K562 (cell line): ENCODE measurements around the gene DMD. TPM values are rescaled to one million over a fixed set of nuclear protein-coding genes. Genes with fewer than 3 reads are reported as not detected.
A peak's percentile ranks its signal among the peaks of the same experiment; 100 is the strongest.

ENCODE experiments used
- ATAC-seq: fragments of 200-7000 bp; cut with Tn5 transposase; 3 replicates; pipeline ENCODE4 v1.9.1; 2020; ENCODE audit warnings: moderate library complexity
- BruUV-seq: library from RNA; stranded (reverse); fragments of 400-500 nt; replicated peaks from 2 replicates; lab custom pipeline; 2021; lab: Mats Ljungman, UMichigan
- CTCF ChIA-PET: fragments of 300-600 bp; formaldehyde crosslinking; extraction: SDS; loops from one replicate; lab custom pipeline; 2021; ENCODE audit warnings: low intra/inter-chr PET ratio; lab: Yijun Ruan, JAX
- POLR2A ChIA-PET: fragments of 300-600, 350-650 bp; sonication (Branson Sonifier 250); formaldehyde crosslinking; extraction: SDS; loops from one replicate; lab custom pipeline; 2021; ENCODE audit warnings: antibody characterized with exemption, inconsistent platforms; lab: Yijun Ruan, JAX
- DNase-seq, 4 experiments: peaks; one replicate each; pipeline versions ENCODE4 v3.0.0 to v3.0.0-alpha.2; 2011 to 2018; ENCODE audit warnings: low spot score in 3 of 4, mixed read lengths in 3 of 4; ENCODE audit errors: extremely low read depth in 1 of 4
- FAIRE-seq: peaks from 2 replicates; lab custom pipeline; 2011; peaks lifted over from hg19 to GRCh38; lab: Jason Lieb, UNC
- H2AFZ ChIP-seq: 2 replicates; pipeline ENCODE4 v1.6.0; 2011; ENCODE audit warnings: low read depth, low read length, control low read depth, inconsistent platforms
- H3K27ac ChIP-seq: fragments of 200-600 bp; 3 replicates; pipeline ENCODE4 v1.8.0; 2011; ENCODE audit warnings: low read depth, mild to moderate bottlenecking, control low read depth, inconsistent platforms, low read length, moderate library complexity, mixed read lengths; ENCODE audit errors: extremely low read depth
- H3K27me3 ChIP-seq, 2 experiments: fragments of 300-600 bp in 1 of 2; 2 replicates in 1 of 2; 3 replicates in 1 of 2; pipeline versions ENCODE4 v1.6.0 to v1.8.0; 2011; ENCODE audit warnings: inconsistent platforms in 2 of 2, low read length in 2 of 2, mild to moderate bottlenecking in 1 of 2, mixed read lengths in 1 of 2, moderate library complexity in 1 of 2; ENCODE audit not compliant: control insufficient read depth in 2 of 2, insufficient read depth in 2 of 2
- H3K36me3 ChIP-seq: fragments of 300-600 bp; 3 replicates; pipeline ENCODE4 v1.8.0; 2011; ENCODE audit warnings: mild to moderate bottlenecking, low read length, inconsistent platforms; ENCODE audit not compliant: control insufficient read depth, insufficient read depth
- H3K4me1 ChIP-seq, 2 experiments: fragments of 200-600 bp in 1 of 2; replicated peaks in 1 of 2; 2 replicates in 1 of 2; 3 replicates in 1 of 2; pipeline versions ENCODE4 v1.5.1 to v1.8.0; 2011; ENCODE audit warnings: inconsistent platforms in 2 of 2, low read length in 2 of 2, mild to moderate bottlenecking in 1 of 2, mixed read lengths in 1 of 2, moderate library complexity in 1 of 2; ENCODE audit not compliant: control insufficient read depth in 2 of 2, insufficient read depth in 2 of 2
- H3K4me2 ChIP-seq: 2 replicates; pipeline ENCODE4 v1.6.1; 2011; ENCODE audit warnings: low read length, control low read depth, inconsistent platforms, mixed read lengths; ENCODE audit not compliant: insufficient read depth
- H3K4me3 ChIP-seq: fragments of 200-600 bp; sonication (generic), shearing (Covaris generic); 2 replicates; pipeline ENCODE4 v1.5.1; 2016; ENCODE audit warnings: control low read depth, inconsistent platforms
- H3K79me2 ChIP-seq: fragments of 200-600 bp; 3 replicates; pipeline ENCODE4 v1.8.0; 2011; ENCODE audit warnings: low read length, inconsistent platforms; ENCODE audit not compliant: control insufficient read depth, insufficient read depth
- H3K9ac ChIP-seq, 2 experiments: 2 replicates each; pipeline versions ENCODE4 v1.6.0 to v1.6.1; 2011; ENCODE audit warnings: low read depth in 2 of 2, low read length in 2 of 2, control low read depth in 1 of 2, inconsistent platforms in 1 of 2, mild to moderate bottlenecking in 1 of 2, mixed read lengths in 1 of 2; ENCODE audit not compliant: insufficient read depth in 1 of 2
- H3K9me1 ChIP-seq: one replicate; pipeline ENCODE4 v1.6.0; 2011; ENCODE audit warnings: inconsistent platforms, mild to moderate bottlenecking, low read length, moderate library complexity; ENCODE audit not compliant: control insufficient read depth, insufficient read depth
- H3K9me3 ChIP-seq: replicated peaks from 2 replicates; pipeline ENCODE4 v1.5.1; 2011; ENCODE audit warnings: low read depth, low read length, inconsistent platforms; ENCODE audit not compliant: control insufficient read depth, insufficient read depth
- H4K20me1 ChIP-seq: replicated peaks from 2 replicates; pipeline ENCODE4 v1.6.1; 2011; ENCODE audit warnings: low read length, inconsistent platforms, mixed read lengths; ENCODE audit not compliant: control insufficient read depth, insufficient read depth
- ATF1 ChIP-seq, 2 experiments: fragments of 450-650 bp in 1 of 2; IDR thresholded peaks; 2 replicates each; pipeline ENCODE4 v1.6.1; 2016; ENCODE audit warnings: missing compliant biosample characterization in 1 of 2, missing genetic modification characterization in 1 of 2
- BCLAF1 ChIP-seq, 2 experiments: fragments of 450-650 bp in 1 of 2; IDR thresholded peaks; 2 replicates each; pipeline ENCODE4 v1.6.1; 2011 to 2017; ENCODE audit warnings: low read depth in 2 of 2, antibody characterized with exemption in 1 of 2, borderline replicate concordance in 1 of 2, low read length in 1 of 2, mild to moderate bottlenecking in 1 of 2, mixed read lengths in 1 of 2; ENCODE audit not compliant: control insufficient read depth in 1 of 2
- BCOR ChIP-seq: fragments of 450-650 bp; IDR thresholded peaks from 2 replicates; pipeline ENCODE4 v1.6.1; 2016
- BRCA1 ChIP-seq, 2 experiments: fragments of 450-650 bp in 1 of 2; sonication (generic) in 1 of 2; formaldehyde crosslinking in 1 of 2; IDR thresholded peaks; 2 replicates each; pipeline versions ENCODE4 v1.5.0 to v1.6.1; 2017 to 2020; ENCODE audit warnings: mild to moderate bottlenecking in 1 of 2, missing genetic modification reagents in 1 of 2
- GTF2A2 ChIP-seq: IDR thresholded peaks from 2 replicates; pipeline ENCODE4 v1.6.1; 2016; ENCODE audit warnings: mild to moderate bottlenecking, missing genetic modification characterization, missing compliant biosample characterization
- HDAC1 ChIP-seq, 2 experiments: fragments of 450-650 bp; IDR thresholded peaks; 2 replicates each; pipeline ENCODE4 v1.6.1; 2016 to 2017; ENCODE audit warnings: inconsistent platforms in 1 of 2, mild to moderate bottlenecking in 1 of 2, moderate library complexity in 1 of 2
- PHF21A ChIP-seq: fragments of 450-650 bp; IDR thresholded peaks from 2 replicates; pipeline ENCODE4 v1.6.1; 2017; ENCODE audit warnings: low read depth, borderline replicate concordance
- PRMT5 ChIP-seq: sonication (generic); formaldehyde crosslinking; IDR thresholded peaks from 2 replicates; pipeline ENCODE4 v1.5.0; 2020; ENCODE audit warnings: missing genetic modification reagents
- ZBTB40 ChIP-seq, 2 experiments: fragments of 450-650 bp in 1 of 2; sonication (generic) in 1 of 2; formaldehyde crosslinking in 1 of 2; IDR thresholded peaks; 2 replicates each; pipeline versions ENCODE4 v1.7.1 to v1.9.0; 2016 to 2022; ENCODE audit warnings: inconsistent platforms in 1 of 2, mild to moderate bottlenecking in 1 of 2, missing genetic modification reagents in 1 of 2
- WGBS: fragments of 100-300 bp; shearing (Covaris generic); methylation state at CpG from one replicate; pipeline ENCODE4 v1.1.6; 2016; ENCODE audit warnings: low coverage, mixed read lengths; ENCODE audit not compliant: insufficient coverage; ENCODE audit errors: missing lambda C conversion rate; 5-methylcytosine and 5-hydroxymethylcytosine counted together
- in situ Hi-C: fragments of 300-500 bp; cut with MboI; formaldehyde crosslinking; loops from 4 replicates; pipeline ENCODE4 v1.15.0; 2018; ENCODE audit warnings: inconsistent platforms, mixed read lengths
- intact Hi-C: fragments of 100-400 bp; cut with micrococcal nuclease; formaldehyde crosslinking; loops from 2 replicates; pipeline ENCODE4 v1.14.2; 2022
- polyA plus RNA-seq, 8 experiments: library from polyadenylated mRNA; depleted of rRNA in 4 of 8; stranded (reverse) in 5 of 8; unstranded in 3 of 8; fragments of >200 nt; fragmentation: Nextera tagmentation in 2 of 8; fragmentation: Illumina TruSeq in 1 of 8; extraction: Ambion mirVana in 2 of 8; extraction: Trizol in 1 of 8; gene quantifications; 2 replicates each; pipeline versions ENCODE4 v1.2.1 to v1.2.3, GENCODE V29; 2011 to 2014; ENCODE audit warnings: inconsistent platforms in 1 of 8, missing spikeins in 1 of 8
- total RNA-seq, 7 experiments: library from RNA; depleted of rRNA in 6 of 7; stranded (reverse); fragments of >200 nt in 6 of 7; fragmentation: Illumina TruSeq in 2 of 7; extraction: Trizol in 2 of 7; gene quantifications; 2 replicates each; pipeline versions ENCODE4 v1.2.1 to v1.2.3, GENCODE V29; 2011 to 2021; ENCODE audit warnings: low replicate concordance in 1 of 7

The DMD gene
- total and polyA plus RNA-seq, 9 of the 15 experiments (the other 6 are each of a cell fraction or from before 2014, with no cell fraction given) = 3.8 to 20.4 (median 11.4) TPM

DNA sequence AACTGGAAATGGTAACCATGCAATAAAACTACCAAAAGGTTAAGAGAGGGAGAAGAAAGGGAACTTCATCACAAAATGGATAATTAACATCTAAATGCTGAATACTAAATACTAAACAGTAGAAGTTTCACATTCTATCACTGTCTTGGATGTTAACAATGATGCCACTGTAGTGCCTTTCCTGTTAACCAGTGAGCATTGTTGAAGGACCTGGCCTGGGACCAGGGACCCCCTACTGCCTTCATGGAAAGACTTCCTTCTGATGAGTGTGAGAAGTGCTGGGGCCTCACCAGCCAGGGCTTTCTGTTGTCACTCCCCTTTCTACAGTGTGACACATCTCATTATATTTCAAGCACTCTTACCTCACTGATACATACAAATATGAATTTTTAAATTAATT, 1400.2 kb downstream of the DMD start (continued):
- no peak for TF ChIP-seq PHF21A
- TF ChIP-seq HDAC1 (IDR thresholded peaks at IDR 0.05) = no peak
- TF ChIP-seq ATF1 (CRISPR knock-in tag; IDR thresholded peaks at IDR 0.05) = no peak
- no peak for TF ChIP-seq ATF1 (tag; IDR thresholded peaks at IDR 0.05)
- TF ChIP-seq BRCA1 (IDR thresholded peaks at IDR 0.05) = no peak
- TF ChIP-seq BRCA1 (CRISPR knock-in tag; IDR thresholded peaks at IDR 0.05) = no peak
- TF ChIP-seq GTF2A2 = no peak
- TF ChIP-seq BCOR = no peak
- no peak for TF ChIP-seq PRMT5 (CRISPR knock-in tag)

- TF ChIP-seq BCLAF1 (IDR thresholded peaks at IDR 0.05; ENCODE audit: borderline replicate concordance in 1 of 2, control insufficient read depth in 1 of 2, low read depth in 2 of 2, low read length in 1 of 2) (no peak), ZBTB40 (IDR thresholded peaks at IDR 0.05) (peak; percentile 72), ZBTB40 (CRISPR knock-in tag; IDR thresholded peaks at IDR 0.05) (no peak)
- H3K4me3 ChIP-seq = no peak overlapping the region
- H3K27me3 ChIP-seq = no peaks in the 10 kb centered on the region
- H3K4me2 ChIP-seq = no peak overlapping the region
- BruUV-seq = no TSS peak
- H3K27ac ChIP-seq = no peak overlapping the region
- 60% methylated on average over 2 of the region's 2 CpGs for WGBS
- no peaks in the 10 kb centered on the region for H3K4me1 ChIP-seq
- FAIRE-seq = no peak
- no peaks in the 10 kb centered on the region for H3K9me1 ChIP-seq
- in situ Hi-C loops (no loop called here), intact Hi-C loops (no loop called here)
- no peaks in the 10 kb centered on the region for H4K20me1 ChIP-seq
- no peak overlapping the region for H2AFZ ChIP-seq
- ChIA-PET CTCF (no interaction called here), POLR2A (no interaction called here)
- no peak for ATAC-seq
- peaks cover 2% of the 10 kb centered on the region; the same call in 1 of the 3 replicates for H3K36me3 ChIP-seq
- no peak for DNase-seq
- no peaks in the 10 kb centered on the region for H3K79me2 ChIP-seq
- no peak overlapping the region for H3K9ac ChIP-seq
- no peaks in the 10 kb centered on the region for H3K9me3 ChIP-seq
Measured at GRCh38 chrX:31808357-31808756, 1403.0 kb downstream of the DMD start.
